OCI-LY3 (cell line): ENCODE results near the gene MACO1.
A peak's percentile ranks its signal among the peaks of the same experiment; 100 is the strongest.

Experiments used
- H2AFZ ChIP-seq: fragments of 200-600, 300-600 bp; shearing (Covaris generic); 2 replicates; pipeline ENCODE4 v1.6.0; 2014; ENCODE audit warnings: antibody characterized with exemption, low read depth, low read length
- H3K27ac ChIP-seq: fragments of 200-600, 300-600 bp; sonication (generic); 2 replicates; pipeline ENCODE4 v1.5.1; 2014; ENCODE audit warnings: mild to moderate bottlenecking, low read length, moderate library complexity, mixed read lengths
- H3K27me3 ChIP-seq: fragments of 200-600, 300-600 bp; sonication (generic); 2 replicates; pipeline ENCODE4 v1.6.1; 2014; ENCODE audit warnings: low read depth, low read length, mixed read lengths
- H3K36me3 ChIP-seq: fragments of 200-600, 300-600 bp; sonication (generic); replicated peaks from 2 replicates; pipeline ENCODE3; 2014; ENCODE audit warnings: low read depth, low read length, mixed read lengths
- H3K4me1 ChIP-seq: fragments of 300-600, 200-600 bp; sonication (generic); 2 replicates; pipeline ENCODE4 v1.6.1; 2014; ENCODE audit warnings: low read length, mixed read lengths
- H3K4me2 ChIP-seq: fragments of 200-600, 300-600 bp; sonication (generic); 2 replicates; pipeline ENCODE4 v1.6.1; 2014; ENCODE audit warnings: low read length, mixed read lengths
- H3K4me3 ChIP-seq: fragments of 300-600, 200-600 bp; sonication (generic); 2 replicates; pipeline ENCODE4 v1.5.1; 2014; ENCODE audit warnings: antibody characterized with exemption, mild to moderate bottlenecking, low read length, moderate library complexity
- H3K79me2 ChIP-seq: fragments of 300-600, 200-600 bp; shearing (Covaris generic); 2 replicates; pipeline ENCODE4 v1.6.1; 2014; ENCODE audit warnings: mild to moderate bottlenecking, low read length, mixed read lengths
- H3K9ac ChIP-seq: fragments of 300-600, 200-600 bp; shearing (Covaris generic); 2 replicates; pipeline ENCODE4 v1.6.0; 2014; ENCODE audit warnings: mild to moderate bottlenecking, low read length, moderate library complexity
- H3K9me3 ChIP-seq: fragments of 200-600, 300-600 bp; shearing (Covaris generic); 2 replicates; pipeline ENCODE4 v1.6.1; 2014; ENCODE audit warnings: low read length, mixed read lengths; ENCODE audit not compliant: insufficient read depth
- H4K20me1 ChIP-seq: fragments of 200-600, 300-600 bp; sonication (generic); 2 replicates; pipeline ENCODE4 v1.6.1; 2016; ENCODE audit warnings: low read length, mixed read lengths; ENCODE audit not compliant: insufficient read depth
- EZH2phosphoT487 ChIP-seq: fragments of 200-600 bp; shearing (Covaris generic); IDR thresholded peaks from 2 replicates; pipeline ENCODE4 v1.6.1; 2018; ENCODE audit warnings: antibody characterized with exemption, mixed run types, low read depth
- TF ChIP-seq, protein P1 (sequence below): fragments of 200-600, 300-600 bp; sonication (generic); IDR thresholded peaks from 2 replicates; pipeline ENCODE4 v1.5.1; 2014; ENCODE audit warnings: antibody characterized with exemption, low read length, low read depth

MACO1 gene

DNA sequence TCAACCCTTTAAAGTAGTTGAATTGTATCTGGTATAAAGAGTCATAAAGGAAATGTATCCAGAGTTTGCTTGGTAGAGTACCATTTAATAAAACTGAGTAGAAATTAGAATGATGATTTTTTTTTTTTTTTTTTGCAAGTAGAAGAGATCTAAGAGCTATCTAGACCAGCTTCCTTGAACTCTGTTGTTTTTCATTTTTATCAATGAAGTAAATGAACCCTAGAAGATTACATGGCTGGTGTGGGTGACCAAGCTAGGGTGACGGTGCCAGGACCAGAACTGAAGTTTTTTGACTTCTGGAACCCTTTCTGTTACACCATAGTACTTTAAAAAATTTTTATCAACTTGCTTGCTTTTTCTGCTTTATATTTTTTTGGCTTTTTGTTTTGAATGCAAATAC lies 36.9 kb downstream of the MACO1 start:
- H3K4me2 ChIP-seq: no peak overlapping the region
- H3K9ac ChIP-seq: no peak overlapping the region
- peaks cover 86% of the 10 kb centered on the region for H3K79me2 ChIP-seq
- H3K4me3 ChIP-seq: no peak overlapping the region
- H3K27ac ChIP-seq: no peak overlapping the region
- no peak for TF ChIP-seq EZH2phosphoT487
- TF ChIP-seq, protein P1, sequence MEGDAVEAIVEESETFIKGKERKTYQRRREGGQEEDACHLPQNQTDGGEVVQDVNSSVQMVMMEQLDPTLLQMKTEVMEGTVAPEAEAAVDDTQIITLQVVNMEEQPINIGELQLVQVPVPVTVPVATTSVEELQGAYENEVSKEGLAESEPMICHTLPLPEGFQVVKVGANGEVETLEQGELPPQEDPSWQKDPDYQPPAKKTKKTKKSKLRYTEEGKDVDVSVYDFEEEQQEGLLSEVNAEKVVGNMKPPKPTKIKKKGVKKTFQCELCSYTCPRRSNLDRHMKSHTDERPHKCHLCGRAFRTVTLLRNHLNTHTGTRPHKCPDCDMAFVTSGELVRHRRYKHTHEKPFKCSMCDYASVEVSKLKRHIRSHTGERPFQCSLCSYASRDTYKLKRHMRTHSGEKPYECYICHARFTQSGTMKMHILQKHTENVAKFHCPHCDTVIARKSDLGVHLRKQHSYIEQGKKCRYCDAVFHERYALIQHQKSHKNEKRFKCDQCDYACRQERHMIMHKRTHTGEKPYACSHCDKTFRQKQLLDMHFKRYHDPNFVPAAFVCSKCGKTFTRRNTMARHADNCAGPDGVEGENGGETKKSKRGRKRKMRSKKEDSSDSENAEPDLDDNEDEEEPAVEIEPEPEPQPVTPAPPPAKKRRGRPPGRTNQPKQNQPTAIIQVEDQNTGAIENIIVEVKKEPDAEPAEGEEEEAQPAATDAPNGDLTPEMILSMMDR: no peak
- peaks cover 17% of the 10 kb centered on the region for H3K4me1 ChIP-seq
- peaks cover 29% of the 10 kb centered on the region for H3K36me3 ChIP-seq
- no peak overlapping the region for H2AFZ ChIP-seq
- no peaks in the 10 kb centered on the region for H3K27me3 ChIP-seq
- H4K20me1 ChIP-seq: peaks cover 21% of the 10 kb centered on the region; the same call in 1 of the 2 replicates
- H3K9me3 ChIP-seq: no peaks in the 10 kb centered on the region

DNA sequence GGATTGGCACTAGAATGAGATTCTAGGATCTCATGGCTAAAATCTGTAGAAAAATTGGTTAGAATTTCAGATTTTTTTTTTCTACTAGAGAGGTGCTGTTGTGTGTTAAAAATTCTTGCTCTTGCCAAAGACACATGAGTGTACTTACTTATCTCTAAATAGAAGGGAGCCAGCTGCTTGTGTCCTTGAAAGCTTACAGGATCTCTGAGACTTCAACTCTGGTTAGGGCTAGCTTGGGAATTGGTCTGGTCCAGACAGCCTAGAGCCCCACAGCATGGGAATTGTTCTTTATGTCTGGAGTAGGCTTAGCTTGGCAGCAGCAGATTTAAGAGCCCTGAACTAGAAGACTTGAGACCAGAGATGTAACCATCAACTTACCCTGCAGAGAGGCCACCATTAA lies 37.3 kb downstream of the MACO1 start:
- H3K27me3 ChIP-seq: no peaks in the 10 kb centered on the region
- peaks cover 21% of the 10 kb centered on the region for H3K4me1 ChIP-seq
- H3K4me2 ChIP-seq: no peak overlapping the region
- H3K9me3 ChIP-seq: no peaks in the 10 kb centered on the region
- H3K4me3 ChIP-seq: no peak overlapping the region
- no peak overlapping the region for H3K9ac ChIP-seq
- peaks cover 85% of the 10 kb centered on the region for H3K79me2 ChIP-seq
- TF ChIP-seq, protein P1: no peak
- TF ChIP-seq EZH2phosphoT487: no peak
- H4K20me1 ChIP-seq: peaks cover 17% of the 10 kb centered on the region; the same call in 1 of the 2 replicates
- H3K36me3 ChIP-seq: peaks cover 25% of the 10 kb centered on the region
- no peak overlapping the region for H3K27ac ChIP-seq
- no peak overlapping the region for H2AFZ ChIP-seq

DNA sequence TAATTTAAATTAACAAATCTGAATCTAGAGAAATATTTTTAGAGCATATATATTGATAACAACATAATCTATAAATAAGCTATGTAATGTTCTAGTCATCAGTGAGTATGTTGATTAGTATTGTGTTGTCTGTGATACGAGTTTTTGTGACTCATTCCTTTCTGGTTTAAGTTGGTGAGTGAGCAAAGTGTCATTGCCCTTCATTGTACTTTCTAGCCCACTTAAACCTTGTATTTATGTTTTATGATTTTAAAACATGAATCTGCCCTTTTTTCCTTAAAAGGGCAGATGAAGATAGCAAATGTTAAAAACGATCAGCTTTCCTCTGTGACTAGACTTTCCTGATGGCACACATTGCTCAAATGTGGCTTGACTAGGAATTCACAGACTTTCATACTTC lies 38.5 kb downstream of the MACO1 start:
- H3K9me3 ChIP-seq: no peaks in the 10 kb centered on the region
- no peak overlapping the region for H2AFZ ChIP-seq
- peaks cover 21% of the 10 kb centered on the region for H3K36me3 ChIP-seq
- no peak overlapping the region for H3K4me2 ChIP-seq
- no peak overlapping the region for H3K27ac ChIP-seq
- H3K4me3 ChIP-seq: no peak overlapping the region
- no peak for TF ChIP-seq EZH2phosphoT487
- H3K9ac ChIP-seq: no peak overlapping the region
- peaks cover 29% of the 10 kb centered on the region for H3K4me1 ChIP-seq
- no peaks in the 10 kb centered on the region for H3K27me3 ChIP-seq
- H3K79me2 ChIP-seq: peaks cover 81% of the 10 kb centered on the region
- peaks cover 16% of the 10 kb centered on the region; the same call in 1 of the 2 replicates for H4K20me1 ChIP-seq

DNA sequence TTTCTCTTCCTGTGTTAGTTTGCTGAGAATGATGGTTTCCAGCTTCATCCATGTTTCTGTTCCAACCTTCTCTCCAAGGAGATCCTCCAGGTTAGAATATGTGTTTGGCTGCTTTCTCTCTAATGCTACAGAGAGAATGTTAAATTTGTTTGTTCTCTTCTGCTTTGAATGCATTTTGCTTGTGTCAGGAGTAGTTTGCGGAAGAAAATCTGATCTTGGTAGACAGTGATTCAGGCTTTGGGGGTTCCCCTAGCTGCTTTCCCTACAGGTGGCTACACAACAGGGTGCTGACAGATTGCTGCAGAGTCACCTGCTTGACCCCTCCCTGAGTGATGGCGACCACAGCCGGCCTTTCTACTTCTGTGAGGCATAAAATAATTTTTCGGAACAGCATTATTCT lies 41.8 kb downstream of the MACO1 start:
- Histone ChIP-seq H3K36me3 (peaks cover 21% of the 10 kb centered on the region), H3K4me2 (peak overlapping the region; percentile 83), H3K27ac (peak overlapping the region; percentile 99), H3K4me3 (peak overlapping the region; percentile 70), H4K20me1 (0 out of 2 replicates have a peak, but pooled peaks cover 6% of the 10 kb centered on the region), H3K27me3 (no peaks in the 10 kb centered on the region), H3K9ac (peak overlapping the region; percentile 66), H3K9me3 (no peaks in the 10 kb centered on the region), H3K4me1 (peaks cover 59% of the 10 kb centered on the region), H2AFZ (no peak overlapping the region), H3K79me2 (peaks cover 89% of the 10 kb centered on the region)
- no peak for TF ChIP-seq EZH2phosphoT487
- TF ChIP-seq, protein P1: no peak
